GM21515 (cell line): Measurements from ENCODE around the gene CCDC66.

Experiments
- ATAC-seq: cut with Tn5 transposase; IDR thresholded peaks from one replicate; pipeline ENCODE4 v1.9.1; 2021; ENCODE audit not compliant: unreplicated experiment

Gene CCDC66

DNA sequence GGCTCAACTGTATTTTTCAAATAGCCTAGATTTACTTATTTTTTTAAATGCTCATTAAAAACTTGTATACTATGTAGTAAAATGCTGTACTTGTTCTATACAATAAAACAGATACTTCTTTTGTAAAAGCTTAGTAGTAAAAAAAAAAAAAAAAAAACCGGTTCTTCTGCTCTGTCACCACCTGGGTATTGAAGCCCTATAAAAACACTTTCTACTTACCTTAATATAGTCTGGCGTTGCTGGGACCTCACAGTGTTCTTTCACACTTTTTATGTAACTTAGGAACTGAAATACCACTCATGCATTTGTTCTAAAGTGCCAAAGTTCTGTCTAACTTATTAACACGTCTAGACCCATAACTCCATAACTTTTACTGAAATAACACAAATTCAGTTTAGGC, 64.7 kb downstream of the CCDC66 start:
- ATAC-seq: no peak

DNA sequence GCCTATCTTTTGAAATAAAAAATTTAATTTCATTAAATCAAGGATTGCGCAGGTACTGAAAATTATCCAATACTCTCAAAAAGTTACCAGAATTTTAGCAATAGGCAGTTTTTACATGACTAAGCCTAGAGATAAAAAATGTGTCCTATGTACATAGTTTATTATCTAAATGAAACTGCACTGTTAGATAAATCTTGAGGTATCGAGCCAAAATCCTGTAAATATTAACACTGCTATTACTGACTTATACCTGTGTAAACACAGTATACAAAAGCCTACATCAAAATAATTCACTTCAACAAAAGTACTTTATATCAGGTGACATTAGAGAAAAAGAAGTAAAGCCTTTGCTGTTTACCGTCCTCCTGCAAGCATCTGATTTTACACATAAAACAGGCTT, 65.4 kb downstream of the CCDC66 start:
- ATAC-seq: no peak

DNA sequence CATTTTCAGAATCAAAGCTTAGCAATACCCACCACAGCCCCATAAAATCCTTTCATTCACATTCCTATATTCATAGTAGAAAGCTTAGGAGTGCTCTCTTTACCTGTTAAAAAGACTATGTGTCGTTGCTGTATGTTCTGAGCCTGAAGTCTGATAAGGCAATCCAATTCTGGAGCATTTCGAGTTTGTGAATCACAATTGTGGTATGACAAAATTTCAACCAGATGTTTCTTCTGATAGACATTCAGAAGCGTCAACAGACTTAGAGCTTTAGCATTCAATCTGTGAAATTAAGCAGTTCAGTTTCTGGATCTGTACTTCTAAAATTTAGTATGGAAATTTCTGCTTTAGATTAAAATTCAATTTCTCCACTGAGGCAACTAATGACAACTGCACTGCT, 67.8 kb downstream of the CCDC66 start:
- no peak for ATAC-seq

DNA sequence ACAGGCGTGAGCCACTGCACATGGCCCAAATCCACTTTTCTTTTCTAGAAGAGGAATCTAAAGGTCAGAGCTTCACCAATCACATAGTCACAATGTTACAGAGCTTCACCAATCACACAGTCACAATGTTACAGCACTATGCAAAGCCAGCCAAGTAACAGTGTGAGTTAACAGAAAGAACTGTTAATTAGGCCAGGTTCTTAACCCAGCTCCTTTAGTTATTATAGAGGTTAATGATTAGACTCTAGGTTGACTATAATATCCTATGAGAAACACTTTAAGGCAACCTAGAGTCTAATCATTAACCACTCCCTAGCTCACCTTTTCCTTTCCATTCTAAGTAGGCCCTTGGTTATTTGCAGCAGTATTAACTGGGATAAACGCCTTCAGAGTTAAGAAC, 72.1 kb downstream of the CCDC66 start:
- peak; percentile 56 for ATAC-seq

DNA sequence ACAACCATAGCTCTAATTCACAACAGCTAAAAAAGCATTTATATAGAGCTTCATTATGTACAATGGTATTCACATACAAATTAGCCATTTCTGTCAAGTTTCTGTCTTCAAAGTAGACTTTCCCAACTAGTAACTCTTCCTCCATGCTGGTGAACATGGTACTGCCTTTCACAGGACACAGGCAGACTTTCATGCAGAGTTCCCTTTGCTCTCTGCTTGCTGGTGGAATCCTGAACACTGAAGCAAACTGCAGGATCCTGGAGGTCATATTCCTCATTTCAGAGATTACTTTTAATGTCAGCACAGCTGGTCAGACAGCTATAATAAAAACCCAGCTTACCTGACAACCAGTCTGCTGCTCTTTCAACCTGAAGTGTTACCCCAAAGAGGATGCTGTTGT, 72.5 kb downstream of the CCDC66 start:
- ATAC-seq: peak; percentile 16

DNA sequence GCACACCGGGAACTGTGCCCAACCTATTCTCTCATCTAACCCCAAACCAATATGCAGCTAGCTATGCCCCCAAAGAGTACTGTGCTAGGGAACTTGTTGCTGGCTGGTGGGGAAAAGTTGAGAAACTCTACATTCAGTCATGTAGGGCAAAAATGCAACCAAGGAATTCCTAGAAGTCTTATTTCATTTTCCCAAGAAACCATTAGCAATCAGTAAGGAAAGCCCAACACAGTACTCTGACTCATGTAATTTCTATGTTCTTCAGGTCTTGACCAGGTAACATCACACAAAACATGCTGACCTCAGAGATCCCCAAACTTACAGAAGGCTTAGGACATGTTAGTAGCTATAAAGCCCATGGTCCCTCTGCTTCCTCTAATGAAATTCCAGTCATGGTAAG, 74.0 kb downstream of the CCDC66 start:
- no peak for ATAC-seq

DNA sequence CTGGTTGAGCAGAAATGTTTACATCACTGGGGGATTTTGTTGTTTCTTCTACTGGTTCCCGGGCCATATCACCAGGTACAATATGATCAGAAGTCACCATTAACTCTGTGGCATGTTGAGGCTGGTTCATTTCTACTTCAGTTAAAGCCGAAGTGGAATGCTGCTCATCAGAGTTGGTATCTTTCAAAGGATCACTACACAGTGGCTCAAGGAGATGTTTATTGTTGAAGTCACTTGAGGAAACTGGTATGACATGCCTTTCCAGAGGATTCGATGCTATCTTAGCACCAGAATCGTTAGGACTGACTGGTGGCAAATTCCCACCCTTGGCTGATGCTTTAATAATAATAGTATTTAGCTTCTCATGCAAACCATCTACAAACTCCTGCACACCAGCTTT, 76.2 kb downstream of the CCDC66 start:
- no peak for ATAC-seq

DNA sequence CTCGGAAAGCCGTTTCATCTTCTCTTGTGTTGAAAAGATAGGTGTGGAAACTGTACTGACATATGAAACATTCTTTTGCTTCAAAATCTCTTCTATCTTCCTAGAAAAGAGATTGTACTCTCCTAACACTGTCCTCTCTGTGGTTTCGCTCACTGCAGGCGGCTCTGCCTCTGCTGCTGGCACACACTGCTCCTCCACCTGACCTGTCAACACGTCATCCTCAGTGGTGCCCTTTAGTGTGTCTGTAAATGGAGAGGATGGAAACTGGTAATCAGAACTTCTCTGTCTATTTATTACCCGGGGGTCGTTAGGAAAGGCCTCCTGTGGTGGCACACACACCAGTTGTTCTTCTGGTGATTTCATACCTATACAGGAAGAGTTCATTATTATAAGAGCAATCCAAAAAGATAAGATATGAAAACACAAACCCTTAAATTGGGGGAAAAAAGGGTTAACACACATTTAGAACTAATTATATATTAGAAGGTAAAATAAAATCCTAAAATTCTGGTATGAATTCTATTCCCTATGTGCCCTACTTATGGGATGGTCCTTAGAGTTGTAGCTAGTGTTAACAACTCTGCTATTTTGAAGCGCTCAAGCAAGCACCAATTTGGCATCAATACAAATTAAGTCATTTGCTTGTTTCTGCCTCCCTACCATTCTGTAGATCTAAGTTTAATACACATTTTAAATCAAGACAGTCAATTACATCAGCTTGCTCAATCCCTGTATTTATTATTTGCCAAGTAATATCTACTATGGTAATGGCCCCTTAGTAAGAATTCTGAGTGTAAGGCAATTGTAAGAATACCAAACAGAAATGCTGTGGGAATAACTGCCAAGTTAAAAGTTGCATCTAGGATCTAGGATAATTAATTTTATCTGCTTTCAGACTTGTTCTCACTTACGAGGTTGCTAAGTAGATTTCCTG, 76.9 kb downstream of the CCDC66 start:
- ATAC-seq: no peak

DNA sequence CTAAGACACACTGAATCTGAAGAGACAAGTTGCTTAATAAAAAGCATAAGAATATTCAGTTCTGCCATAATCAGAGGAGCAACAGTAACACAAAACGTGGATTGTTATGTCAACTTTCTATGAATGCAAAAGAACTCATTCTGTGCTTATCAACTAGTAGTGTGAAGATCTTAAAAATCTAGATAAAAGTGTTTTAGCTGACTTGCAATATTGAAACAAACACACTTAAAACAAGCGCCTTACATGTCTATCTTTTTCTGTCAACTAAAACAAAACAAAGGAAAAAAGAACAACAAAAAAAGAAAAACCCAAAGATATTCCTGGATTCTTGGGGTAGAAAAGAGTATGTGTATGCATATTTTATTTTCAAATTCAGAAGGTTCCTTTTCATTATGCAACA, 88.4 kb downstream of the CCDC66 start:
- ATAC-seq: no peak

DNA sequence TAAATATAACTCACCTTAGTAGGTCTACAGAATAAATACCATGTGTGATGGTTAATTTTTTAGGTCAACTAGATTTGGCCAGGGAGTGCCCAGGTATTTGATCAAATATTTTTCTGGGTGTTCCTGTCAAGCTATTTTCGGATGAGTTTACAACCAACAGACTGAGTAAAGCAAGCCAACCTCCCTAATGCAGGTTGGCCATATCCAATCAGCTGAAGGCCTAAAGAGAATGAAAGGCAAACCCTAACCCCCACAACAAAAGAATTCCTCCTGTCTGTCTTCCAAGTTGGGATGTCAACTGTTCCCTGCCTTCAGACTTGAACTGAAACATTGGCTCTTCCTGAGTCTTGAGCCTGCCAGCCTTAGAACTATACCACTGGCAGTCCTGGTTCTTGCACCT, 97.5 kb downstream of the CCDC66 start:
- no peak for ATAC-seq

DNA sequence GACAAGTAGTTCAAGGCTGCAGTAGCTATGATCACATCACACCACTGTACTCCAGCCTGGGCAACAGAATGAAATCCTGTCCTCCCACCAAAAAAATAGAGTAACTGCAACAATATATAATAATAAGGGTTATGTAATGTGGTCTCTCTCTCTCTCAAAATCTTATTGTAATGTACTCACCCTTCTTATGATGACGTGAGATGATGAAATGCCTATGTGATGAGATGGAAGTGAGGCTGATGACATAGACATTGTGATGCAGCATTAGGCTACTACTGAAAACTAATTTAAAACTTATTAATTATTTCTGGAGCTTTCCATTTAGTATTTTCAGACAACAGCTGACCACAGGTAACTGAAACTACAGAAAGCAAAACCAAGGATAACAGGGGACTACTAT, 98.7 kb downstream of the CCDC66 start:
- no peak for ATAC-seq

DNA sequence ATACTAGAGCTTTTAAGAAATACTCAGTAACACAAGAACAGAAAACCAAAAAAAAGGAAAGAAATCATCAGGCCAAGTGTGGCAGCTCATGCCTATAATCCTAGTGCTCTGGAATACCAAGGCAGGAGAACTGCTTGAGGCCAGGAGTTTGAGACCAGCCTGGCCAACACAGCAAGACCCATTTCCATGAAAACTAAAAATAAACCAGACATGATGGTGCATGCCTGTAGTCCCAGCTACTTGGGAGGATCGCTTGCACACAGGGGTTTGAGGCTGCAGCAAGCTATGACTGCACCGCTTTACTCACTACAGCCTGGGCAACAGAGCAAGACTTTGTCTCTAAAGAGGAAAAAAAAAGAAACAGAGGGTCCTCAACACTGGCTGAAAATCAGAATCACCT, 107.8 kb downstream of the CCDC66 start:
- ATAC-seq: no peak

DNA sequence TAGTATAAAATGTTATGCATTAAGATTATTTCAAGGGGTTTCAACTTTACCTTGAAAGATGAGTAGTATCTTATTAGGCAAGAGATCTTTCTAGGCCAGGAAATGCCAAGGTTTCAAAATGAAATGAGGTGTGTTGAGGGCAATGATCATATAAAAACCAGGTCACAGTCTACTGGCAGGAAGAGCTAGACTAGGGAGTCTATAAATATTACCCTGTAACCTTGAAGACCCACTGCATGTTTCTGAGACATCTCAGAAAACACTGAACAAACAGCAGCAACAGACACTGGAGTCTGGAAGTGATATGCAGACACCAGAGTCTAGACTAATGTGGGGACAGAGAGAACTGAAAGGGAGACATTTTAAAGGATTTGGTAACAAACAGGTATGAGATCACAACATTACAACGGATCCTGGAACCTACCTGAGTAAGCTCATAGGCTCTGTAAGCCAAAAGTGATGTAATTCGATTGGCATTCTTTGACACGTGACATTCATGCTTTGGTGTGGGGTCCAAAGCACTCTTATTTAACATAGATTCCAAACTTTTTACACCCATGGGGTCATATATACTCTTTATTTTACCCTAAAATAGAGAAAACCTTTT, 111.1 kb downstream of the CCDC66 start:
- ATAC-seq: no peak
